Vagina (tissue), 2 donors: ENCODE data around the gene PALM.

ENCODE experiments used
- CTCF ChIP-seq, 3 experiments: fragments of 450-650 bp in 2 of 3; fragments of 200-600 bp in 1 of 3; sonication (generic) in 1 of 3; IDR thresholded peaks; one replicate each; pipeline ENCODE4 v1.5.1; 2017 to 2019; ENCODE audit warnings: antibody characterized with exemption in 3 of 3, mild to moderate bottlenecking in 2 of 3, moderate library complexity in 2 of 3
- POLR2AphosphoS5 ChIP-seq, 2 donors: sonication (generic); formaldehyde crosslinking; IDR thresholded peaks; one replicate each; pipeline ENCODE4 v1.9.0; 2017; ENCODE audit warnings: antibody characterized with exemption in 2 of 2, mild to moderate bottlenecking in 2 of 2, low read depth in 1 of 2; ENCODE audit not compliant: insufficient read depth in 1 of 2

GRCh38 chr19:708154-709143, at the start of gene PALM:
- TF ChIP-seq CTCF (IDR thresholded peaks at IDR 0.05) (no peak), POLR2AphosphoS5 (IDR thresholded peaks at IDR 0.05; ENCODE audit: insufficient read depth in 1 of 2, low read depth in 1 of 2) (no peak)
